Femur (tissue), 1 donor: ENCODE data around the gene ADAM22.

ENCODE experiments used
- DNase-seq: peaks from one replicate; pipeline ENCODE4 v3.0.0-alpha.2; 2017

The ADAM22 gene

DNA sequence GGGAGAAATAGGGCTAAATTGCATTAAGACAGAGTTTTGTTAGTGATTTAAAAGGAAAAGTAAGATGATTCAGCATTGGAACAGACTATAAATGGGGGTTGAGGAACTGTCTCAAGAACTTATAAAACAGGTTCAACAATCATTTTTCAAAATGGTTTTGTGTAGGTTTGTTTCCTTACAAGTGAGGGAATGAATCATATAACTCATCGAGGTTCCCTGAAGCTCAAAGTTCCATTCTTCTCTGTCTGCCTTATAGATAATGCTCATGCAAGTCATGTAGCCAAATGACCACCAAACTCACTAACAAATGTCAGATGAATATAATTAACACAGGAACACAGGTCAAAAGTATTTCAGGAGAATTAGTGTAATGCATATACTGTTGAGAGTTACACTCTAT lies 27.7 kb downstream of the ADAM22 start:
- DNase-seq: no peak

DNA sequence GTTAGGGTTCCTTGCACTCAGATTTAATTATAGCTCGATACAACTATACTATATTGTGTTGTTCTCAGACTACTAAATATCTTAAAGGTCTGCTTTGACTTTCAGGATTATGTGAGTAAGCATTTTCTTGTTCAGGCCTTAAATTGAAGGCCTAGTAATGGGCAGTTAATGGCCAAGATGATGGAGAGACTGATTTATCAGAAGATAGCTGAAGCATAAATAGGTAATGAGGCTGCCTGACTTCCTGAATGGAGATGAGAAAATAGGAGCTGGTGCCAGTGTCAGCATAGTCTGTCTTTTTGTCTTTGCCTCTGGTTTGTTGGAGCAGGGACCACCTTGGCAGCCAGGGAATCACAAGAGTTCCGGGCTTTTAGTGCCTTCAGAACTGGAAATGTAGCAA lies 32.2 kb downstream of the ADAM22 start:
- no peak for DNase-seq

DNA sequence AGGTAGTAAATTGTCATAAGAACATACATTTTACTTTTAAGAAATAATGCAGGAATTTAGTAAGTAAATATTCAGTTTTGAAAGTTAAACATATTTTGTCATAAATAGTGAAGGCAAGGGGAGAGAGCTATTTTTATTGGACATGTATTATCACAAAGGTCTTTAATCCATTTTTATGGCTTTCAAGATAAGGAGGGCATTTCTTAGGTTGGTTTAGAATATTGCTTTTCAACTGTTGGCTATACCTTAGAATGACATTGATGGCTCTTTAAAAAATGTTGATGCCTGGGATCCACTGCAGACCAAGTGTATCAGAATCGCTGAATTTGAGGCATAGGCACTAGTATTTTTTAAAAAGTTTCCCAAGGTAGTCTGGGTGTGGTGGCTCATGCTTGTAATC lies 34.0 kb downstream of the ADAM22 start:
- DNase-seq: no peak

DNA sequence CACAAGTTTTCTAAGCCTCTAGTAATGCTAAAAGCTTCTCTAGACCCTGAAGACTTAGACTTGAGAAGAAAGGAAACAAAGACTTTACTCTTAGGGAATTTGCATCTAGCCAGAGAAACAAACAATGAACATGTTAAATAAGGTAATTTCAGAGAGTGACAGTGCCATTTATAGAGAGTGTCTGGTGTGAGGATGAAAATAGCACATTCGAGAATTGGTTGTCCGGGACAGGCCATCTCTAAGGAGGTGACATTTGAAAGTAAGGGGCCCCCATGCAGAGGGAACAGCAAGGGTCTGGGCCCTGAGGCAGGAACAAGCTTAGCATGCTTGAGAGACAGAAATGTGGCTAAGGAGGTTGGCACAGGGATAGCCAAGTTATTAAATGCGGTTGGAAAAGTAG lies 48.1 kb downstream of the ADAM22 start:
- no peak for DNase-seq

DNA sequence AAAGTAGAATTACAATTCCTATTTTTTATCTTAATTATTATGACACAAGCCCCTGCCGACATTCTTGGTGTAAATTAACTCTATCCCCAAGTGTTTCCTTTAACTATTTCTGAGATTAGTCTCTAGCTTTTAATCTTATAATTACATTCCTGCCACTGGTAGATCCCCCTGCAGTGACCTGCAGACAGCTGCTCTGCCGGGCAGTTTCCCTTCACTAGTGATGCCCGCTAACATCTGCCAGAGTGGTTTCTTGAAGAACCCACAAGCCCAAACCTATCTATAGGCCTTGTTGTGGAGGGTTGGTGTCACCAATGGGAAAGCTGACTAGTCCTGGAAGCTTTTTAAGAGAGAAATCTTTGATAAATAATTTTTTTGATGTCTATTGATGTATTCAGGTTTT lies 50.0 kb downstream of the ADAM22 start:
- no peak for DNase-seq

DNA sequence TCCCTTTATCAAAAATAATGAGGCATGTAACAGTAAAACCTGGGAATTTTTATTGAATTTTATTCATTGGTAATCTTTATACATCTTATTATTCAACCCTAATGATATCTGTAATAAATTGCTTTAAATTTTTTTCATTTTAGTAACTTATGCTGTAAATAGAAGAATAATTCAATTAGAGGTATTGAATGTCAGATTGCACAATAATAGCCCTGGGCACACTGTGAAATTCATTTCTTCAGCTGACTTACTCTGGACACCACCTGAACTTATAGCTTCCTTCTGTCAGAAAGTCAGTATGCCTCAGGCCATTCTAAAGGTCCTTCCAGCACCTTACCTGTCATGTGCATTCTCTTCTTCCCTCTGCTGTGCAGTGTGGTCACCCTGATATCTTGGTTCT lies 59.2 kb downstream of the ADAM22 start:
- no peak for DNase-seq

DNA sequence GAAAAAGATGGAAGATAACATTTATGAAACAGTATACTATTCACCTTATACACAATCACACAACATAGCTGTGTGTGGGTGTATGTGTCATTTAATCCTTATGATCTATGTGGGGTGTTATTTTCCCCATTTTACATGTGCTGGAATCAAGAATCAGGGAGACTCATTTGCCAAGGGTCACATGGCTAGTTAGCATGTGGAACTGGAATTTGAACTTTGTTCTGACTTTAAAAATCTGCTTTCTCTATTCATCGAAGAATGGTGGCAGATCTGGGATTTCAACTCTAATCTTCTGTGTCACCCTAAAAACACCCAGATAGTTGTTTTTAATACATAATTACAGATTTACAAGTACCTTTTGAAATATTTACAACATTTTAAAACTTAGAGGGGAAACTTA lies 65.2 kb downstream of the ADAM22 start:
- DNase-seq: no peak

DNA sequence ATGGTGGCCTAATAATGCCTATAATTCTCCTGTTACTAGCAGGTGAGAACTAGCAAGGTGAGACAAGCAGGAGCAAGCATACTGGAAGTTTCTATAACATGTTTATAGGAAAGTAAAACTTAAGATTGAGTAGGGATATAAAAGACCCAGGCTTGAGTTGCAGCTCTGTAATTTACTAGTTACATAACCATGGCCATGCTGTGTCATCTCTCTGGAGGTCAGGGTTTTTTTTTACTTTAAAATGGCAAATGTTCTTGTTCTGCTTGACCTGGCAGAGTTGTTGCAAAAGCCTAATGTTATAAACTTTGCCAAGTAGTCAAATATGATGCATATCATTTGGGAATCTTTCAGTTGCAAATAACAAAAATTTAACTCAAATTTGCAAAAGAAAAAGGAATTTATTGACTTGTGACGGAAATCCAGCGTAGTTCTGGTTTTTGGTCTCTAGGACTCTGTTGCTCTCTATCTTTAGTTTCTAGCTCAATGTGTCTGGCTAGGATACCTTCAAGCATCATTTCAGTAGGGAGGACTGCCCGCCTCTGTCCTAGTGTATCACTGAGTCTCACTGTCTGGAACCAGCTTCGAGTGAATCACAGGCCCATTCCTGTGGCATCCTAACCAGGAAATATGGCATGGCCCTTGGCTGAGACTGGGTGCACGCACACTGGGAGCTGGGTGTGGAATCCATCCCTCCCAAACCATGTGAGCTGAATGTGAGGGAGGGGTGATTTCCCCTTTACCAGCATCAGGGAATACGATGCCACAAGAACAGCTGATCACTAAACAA lies 67.9 kb downstream of the ADAM22 start:
- DNase-seq: no peak

DNA sequence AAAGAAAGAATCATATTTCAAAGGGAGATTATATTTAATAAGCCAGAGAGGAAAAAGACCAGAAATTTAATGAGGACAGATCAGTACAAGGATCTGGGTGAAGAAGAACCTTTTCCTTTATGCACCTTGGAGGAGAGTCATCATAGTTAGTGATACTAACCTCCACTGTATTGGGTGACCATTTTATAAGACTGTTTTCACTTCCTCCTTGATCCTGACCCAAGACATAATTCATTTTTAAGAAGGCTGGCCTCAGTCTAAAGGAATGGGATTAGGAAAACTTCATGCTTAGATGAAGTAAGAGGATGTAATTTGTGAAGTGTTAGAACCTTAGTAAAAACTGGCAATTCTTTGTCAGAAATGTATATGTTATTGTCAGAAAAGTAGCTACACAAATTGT lies 68.6 kb downstream of the ADAM22 start:
- no peak for DNase-seq

DNA sequence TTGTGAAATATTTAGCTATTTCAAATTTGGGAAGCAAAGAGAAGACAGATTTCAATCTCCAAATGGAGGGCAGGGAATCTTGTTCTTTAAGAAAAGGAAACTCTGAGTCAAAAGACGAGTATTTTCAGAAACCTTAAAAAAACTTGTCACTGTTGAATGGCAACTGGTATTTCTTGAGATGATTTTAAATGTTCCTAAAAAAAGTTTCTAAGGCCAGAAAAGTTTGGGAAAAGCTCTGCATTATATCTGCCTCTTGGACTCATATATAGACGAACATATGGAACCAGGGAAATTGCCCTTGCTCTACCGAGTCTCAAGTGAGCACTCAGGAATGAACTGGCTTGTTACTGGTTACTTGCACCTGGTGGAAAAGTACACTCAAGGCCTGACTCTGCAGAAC lies 69.5 kb downstream of the ADAM22 start:
- no peak for DNase-seq

DNA sequence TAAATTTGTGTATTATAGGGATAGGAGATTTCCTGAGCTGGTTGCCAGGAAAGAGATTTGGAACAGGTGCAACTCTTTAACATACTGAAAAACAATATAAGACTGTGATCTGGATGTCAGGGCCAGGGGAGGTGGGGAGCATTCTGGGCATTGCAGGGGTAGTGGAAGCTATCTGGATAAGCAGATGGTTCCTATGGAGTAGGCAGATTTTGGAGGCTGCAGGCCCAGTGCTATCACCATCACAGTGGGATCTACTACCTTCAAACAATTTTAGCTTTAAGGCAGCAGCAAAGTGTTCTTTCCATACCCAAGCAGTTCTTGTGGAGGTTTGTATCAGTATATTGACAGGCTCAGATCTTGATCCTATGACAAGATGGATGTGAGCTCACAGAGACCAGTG lies 71.1 kb downstream of the ADAM22 start:
- DNase-seq: no peak

DNA sequence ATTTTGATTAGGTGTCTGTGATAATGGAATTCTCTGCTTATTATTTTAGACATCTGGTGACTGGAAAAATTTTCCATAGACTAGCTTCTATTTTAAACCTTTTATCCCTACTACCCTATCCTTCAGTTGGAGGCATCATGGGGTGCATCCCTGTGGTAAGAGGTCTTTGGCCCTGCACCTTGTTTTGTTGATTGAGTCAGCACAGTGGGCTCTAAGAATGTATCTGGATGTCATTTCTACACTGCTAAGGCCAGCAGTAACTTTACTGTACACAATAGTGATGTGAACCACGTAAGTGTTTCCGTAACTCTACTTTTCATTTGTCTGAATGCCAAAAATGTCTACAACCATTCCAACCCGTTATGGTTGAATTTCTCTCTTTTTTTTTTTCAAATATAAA lies 75.6 kb downstream of the ADAM22 start:
- no peak for DNase-seq

DNA sequence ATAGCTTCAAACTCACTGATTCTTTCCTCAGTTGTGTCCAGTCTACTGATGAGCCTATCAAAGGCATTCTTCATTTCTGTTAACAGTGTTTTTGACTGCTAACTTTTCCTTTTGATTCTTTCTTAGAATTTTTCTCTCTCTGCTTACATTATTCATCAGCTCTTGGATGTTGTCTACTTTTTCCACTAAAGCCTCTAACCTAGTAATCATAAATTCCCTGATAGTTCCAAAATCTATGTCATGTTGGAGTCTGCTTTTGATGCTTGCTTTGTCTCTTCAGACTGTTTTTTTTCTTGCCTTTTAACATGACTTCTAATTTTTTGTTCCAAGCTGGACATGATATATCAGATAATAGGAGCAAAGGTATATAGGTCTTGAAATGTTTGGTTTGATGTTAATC lies 78.0 kb downstream of the ADAM22 start:
- no peak for DNase-seq

DNA sequence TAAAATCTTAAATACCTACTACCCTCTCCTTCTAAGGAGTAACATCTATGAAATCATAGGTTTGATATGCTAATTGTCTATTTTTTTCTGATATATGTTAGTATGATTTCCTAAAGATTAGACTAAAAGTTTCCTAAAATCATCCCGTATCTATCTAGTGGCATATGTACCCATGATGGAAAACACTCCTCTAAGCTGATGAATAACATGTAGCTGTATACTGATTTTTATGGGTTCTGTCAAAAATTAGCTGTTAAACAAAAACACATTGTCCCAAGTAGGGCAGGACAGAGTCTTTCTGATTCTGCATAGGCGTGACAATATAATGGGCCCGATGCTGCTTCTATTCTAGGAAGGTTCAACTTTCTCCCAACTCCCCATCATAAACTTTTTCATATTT lies 79.9 kb downstream of the ADAM22 start:
- DNase-seq: no peak

DNA sequence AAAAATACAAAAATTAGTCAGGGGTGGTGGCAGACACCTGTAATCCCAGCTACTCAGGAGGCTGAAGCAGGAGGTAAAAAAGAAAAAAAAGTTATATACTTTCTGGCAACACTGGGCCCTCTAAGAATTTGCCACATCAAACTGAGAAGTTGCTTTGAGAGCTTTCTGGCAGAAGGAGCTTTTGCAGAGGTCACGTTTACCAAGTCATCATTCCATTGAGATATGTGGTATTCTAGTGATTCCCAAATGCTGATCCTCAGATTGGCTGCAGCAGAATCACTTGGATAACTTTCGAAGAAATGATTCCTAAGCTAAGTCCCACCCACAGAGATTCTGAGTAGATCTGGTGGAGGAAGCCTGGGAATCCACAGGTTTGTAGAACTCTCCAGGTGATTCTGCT lies 80.5 kb downstream of the ADAM22 start:
- no peak for DNase-seq

DNA sequence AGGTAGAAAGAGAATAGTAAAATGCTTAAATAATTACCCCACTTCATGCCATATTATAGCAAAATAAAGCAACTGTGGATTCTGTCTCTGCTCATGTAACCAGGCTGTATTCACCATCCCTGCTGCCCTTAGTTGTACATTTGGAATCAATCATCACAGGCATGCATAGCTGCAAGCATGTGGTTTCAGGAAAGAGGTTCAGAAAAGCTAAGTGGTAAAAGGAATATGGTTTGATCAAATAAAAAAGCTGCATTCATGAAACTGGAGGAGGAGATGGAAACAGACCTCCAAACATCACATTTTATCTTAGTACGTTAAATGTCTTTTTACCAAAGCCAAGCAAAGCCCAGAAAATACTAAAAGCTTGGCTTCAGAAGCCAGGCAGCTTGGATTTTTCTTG lies 81.3 kb downstream of the ADAM22 start:
- DNase-seq: no peak

DNA sequence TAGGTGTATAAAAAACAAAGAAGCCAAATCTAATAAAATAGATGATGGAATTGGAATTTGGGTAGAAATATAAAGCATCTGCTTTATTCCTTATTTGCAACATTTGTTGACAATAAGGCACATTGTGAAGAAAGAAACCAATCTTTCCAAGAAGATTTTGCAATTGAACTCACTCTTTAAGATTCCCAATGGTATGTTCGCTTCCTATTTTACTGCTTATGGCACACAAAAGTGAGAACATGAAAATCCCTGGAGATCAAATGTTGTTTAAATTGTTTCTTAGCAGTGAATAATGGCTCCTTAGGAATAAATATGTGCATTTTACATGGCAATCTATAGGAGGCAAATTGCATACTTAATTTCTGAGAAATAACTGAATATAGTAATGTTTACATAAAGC lies 84.5 kb downstream of the ADAM22 start:
- no peak for DNase-seq

DNA sequence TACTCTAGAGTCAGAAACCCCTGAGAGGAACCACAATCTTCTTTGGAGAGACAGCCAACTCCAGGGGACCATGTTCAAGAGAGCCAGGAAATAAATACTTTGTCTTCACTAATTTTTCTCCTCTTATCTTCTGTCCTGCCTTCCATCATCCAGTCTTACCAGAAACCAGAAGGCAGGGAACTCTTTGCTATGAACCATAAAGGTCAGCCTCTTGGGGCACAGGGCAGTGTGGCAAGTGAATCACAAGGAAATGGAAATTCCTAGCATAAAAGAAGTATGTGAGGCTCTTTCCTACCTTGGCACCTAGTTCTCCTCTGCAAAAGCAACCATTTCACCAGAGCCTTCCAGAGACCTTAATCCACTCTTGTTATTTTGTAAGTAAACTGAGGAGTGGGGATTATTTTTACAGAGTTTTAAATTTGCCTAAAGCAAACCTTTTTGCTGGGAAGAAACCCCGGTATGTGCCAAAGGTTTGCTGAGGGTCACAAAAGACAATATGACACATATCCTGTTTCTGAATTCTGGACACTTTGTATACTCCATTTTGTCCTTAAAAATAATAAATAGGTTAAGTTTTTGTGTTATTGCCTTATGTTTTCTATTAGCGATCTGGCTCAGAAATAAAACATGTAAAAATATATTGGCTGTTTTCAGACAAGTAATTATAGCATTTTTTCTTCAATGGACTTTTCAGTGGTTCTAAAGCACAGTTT lies 87.1 kb downstream of the ADAM22 start:
- no peak for DNase-seq

DNA sequence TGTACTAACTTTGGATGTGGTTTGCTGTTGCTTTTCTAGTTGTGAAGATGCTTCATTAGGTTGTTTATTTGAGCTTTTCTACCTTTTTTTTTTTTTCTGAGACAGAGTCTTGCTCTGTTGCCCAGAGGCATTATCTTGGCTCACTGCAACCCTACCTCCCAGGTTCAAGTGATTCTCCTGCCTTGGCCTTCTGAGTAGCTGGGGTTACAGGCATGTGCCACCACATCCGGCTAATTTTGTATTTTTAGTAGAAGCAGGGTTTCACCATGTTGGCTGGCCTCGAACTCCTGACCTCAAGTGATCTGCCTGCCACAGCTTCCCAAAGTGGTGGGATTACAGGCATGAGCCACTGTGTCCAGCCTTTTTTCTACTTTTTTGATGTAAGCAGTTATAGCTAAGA lies 93.7 kb downstream of the ADAM22 start:
- DNase-seq: no peak

DNA sequence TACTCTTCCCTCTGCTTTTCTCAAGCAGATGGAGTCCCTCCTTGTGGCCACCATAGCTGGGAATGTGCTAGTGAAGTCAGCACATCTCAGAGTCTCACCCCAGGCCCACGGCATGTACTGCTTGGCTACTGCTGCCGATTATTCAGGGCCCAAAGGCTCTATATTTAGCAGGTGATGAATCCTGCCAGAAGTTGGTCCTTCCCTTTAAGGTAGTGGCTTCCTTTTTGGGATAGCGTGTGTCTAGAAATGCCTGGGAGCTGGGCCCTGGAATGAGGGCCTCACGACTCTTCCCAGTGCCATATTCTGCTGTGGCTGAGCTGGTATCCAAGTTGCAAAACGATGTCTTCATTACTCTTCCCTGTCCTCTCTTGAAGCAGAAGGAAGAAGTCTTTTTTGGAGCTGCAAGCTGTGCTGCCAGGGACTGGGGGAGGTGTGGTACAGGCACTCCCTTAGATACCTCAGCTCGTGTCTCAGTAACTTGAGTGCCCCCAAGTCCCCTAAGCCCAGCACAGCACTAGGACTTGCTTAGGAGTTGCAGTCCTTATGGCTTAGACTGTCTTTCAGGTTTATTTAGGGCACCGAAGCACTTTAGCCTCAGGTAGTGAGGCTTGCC lies 100.1 kb downstream of the ADAM22 start:
- DNase-seq: no peak

DNA sequence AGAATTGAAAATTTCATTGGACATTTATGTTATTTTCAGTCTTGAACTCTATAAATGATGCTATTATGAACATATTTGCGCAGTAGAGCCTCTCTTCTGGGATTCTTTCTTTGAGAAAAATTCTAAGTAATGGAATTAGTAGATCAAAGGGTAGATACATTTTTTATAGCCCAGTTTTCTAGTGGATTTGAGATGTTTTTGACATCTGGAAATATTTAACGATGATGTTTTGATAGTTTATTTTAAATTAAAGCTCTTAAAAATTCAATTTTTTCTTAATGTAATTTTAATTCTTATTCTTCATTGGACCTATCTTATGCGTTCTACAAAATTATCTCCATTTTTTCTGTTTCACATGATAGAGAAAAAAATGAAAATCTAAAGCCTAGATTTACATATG lies 103.0 kb downstream of the ADAM22 start:
- no peak for DNase-seq

DNA sequence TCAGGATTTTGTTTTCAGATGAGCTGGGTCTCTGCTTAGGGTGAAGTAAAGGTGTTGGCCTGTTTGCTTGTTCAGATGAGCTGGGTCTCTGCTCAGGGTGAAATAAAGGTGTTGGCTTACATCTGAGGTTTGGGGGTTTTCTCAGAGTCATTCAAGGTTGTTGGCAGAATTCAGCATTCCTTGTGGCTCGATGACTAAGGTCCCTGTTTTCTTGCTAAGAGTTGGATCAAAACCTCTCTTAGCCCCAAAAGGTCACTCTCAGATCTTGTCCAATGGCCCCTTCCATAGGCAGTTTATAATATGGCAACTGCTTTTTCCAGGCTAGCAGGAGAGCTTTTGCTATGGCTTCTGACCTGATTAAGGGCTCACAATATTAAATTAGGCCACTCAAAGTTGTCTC lies 106.6 kb downstream of the ADAM22 start:
- no peak for DNase-seq

DNA sequence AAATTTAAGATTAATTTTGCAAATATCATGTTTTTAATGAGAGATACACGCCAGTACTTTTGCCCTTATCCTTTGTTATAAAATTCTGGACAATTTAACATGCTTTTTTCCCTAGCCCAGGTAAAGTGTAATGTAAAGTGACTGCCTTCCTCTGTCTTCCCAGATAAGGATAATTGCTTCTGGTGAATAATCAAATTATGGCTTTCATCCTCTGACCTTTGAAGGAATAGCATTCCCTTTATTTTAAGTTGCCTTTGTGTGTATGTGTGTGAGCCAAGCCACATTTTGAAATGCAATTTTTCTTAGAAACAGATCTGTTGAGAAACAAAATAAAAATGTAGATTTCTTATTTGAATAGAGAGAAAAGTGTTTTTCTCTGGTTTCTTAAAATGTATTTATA lies 107.5 kb downstream of the ADAM22 start:
- DNase-seq: no peak

DNA sequence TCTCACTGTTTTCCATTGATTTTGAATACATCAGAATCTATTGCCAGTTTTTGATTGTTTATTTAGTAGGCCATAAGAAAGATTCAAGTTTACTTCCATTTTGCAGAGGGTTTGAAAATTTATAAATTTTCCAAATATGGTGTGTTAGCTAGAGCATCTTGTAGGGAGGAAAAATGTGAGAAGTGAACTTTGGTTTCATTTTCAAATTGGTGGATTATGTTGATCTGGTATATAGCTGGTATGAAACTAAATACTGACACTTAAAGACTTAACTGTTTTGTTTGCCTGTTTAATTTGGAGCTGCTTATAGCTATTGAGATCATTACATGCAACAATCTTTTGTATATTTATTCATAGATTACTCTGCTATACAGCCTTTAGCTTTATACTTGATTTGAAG lies 108.1 kb downstream of the ADAM22 start:
- DNase-seq: no peak
